Left ventricle myocardium inferior (tissue), 1 donor: ENCODE measurements around the gene RAD18. TPM values are rescaled to one million over a fixed set of nuclear protein-coding genes. Genes with fewer than 3 reads are reported as not detected.

ENCODE experiments used
- DNase-seq: peaks from one replicate; pipeline ENCODE4 v3.0.0-alpha.2; 2020
- H3K27ac ChIP-seq: fragments of 200-600 bp; replicated peaks from 2 replicates; pipeline ENCODE4 v1.8.0; 2021
- H3K27me3 ChIP-seq: fragments of 200-600 bp; 2 replicates; pipeline ENCODE4 v1.8.0; 2021; ENCODE audit warnings: low read depth
- H3K36me3 ChIP-seq: fragments of 200-600 bp; 2 replicates; pipeline ENCODE4 v1.8.0; 2021
- H3K4me1 ChIP-seq: fragments of 200-600 bp; 2 replicates; pipeline ENCODE4 v1.8.0; 2021
- H3K4me3 ChIP-seq: fragments of 200-600 bp; 2 replicates; pipeline ENCODE4 v1.8.0; 2021; ENCODE audit warnings: mild to moderate bottlenecking, moderate library complexity
- H3K9me3 ChIP-seq: fragments of 200-600 bp; replicated peaks from 2 replicates; pipeline ENCODE4 v1.8.0; 2021
- CTCF ChIP-seq: fragments of 200-600 bp; IDR thresholded peaks from 2 replicates; pipeline ENCODE4 v1.8.0; 2021; ENCODE audit warnings: antibody characterized with exemption, mild to moderate bottlenecking, borderline replicate concordance
- intact Hi-C: fragments of 100-400 bp; cut with micrococcal nuclease; formaldehyde crosslinking; loops from one replicate; pipeline ENCODE4 v1.11.0; 2022
- total RNA-seq: library from RNA; stranded (reverse); fragmentation: NEBNext Ultra II Directional; extraction: Animal tissue kit (Norgen Biotek cat#: 25700); gene quantifications from one replicate; pipeline ENCODE4 v1.2.1, GENCODE V29; 2021
- donor health status: DM: no; HTN: yes; CAD: no; lungs with severe emphysema.

Gene RAD18
- total RNA-seq, 1 donor from 2014 or later, result 6.8 TPM

GRCh38 chr3:8882642-8883041, 80.6 kb downstream of the RAD18 start:
- H3K4me1 ChIP-seq, result no peaks in the 10 kb centered on the region
- no peak overlapping the region for H3K27ac ChIP-seq
- no peak for TF ChIP-seq CTCF
- H3K9me3 ChIP-seq, result no peaks in the 10 kb centered on the region
- DNase-seq, result no peak
- peaks cover 11% of the 10 kb centered on the region for H3K36me3 ChIP-seq
- no peaks in the 10 kb centered on the region for H3K27me3 ChIP-seq
- intact Hi-C loops, result no loop called here
- H3K4me3 ChIP-seq, result no peak overlapping the region

- Histone ChIP-seq H3K4me3 (no peak overlapping the region), H3K27ac (no peak overlapping the region), H3K9me3 (no peaks in the 10 kb centered on the region), H3K4me1 (no peaks in the 10 kb centered on the region), H3K36me3 (peaks cover 11% of the 10 kb centered on the region), H3K27me3 (no peaks in the 10 kb centered on the region)
- DNase-seq, result no peak
- no peak for TF ChIP-seq CTCF
- intact Hi-C loops, result no loop called here
Observed at GRCh38 chr3:8882171-8882593, 81.1 kb downstream of the RAD18 start.

- Histone ChIP-seq H3K4me3 (no peak overlapping the region), H3K9me3 (no peaks in the 10 kb centered on the region), H3K36me3 (peaks cover 6% of the 10 kb centered on the region), H3K4me1 (peaks cover 3% of the 10 kb centered on the region), H3K27me3 (no peaks in the 10 kb centered on the region), H3K27ac (no peak overlapping the region)
- TF ChIP-seq CTCF, result no peak
- intact Hi-C loops, result no loop called here
- DNase-seq, result no peak
Observed at GRCh38 chr3:8879347-8879944, 83.8 kb downstream of the RAD18 start.

GRCh38 chr3:8875836-8876235, 87.4 kb downstream of the RAD18 start:
- Histone ChIP-seq H3K27ac (no peak overlapping the region), H3K4me3 (no peak overlapping the region), H3K36me3 (no peaks in the 10 kb centered on the region), H3K9me3 (no peaks in the 10 kb centered on the region), H3K27me3 (no peaks in the 10 kb centered on the region), H3K4me1 (peaks cover 3% of the 10 kb centered on the region)
- intact Hi-C loops, result loop anchor here (2.0 kb wide), 1 partner anchor 47 kb away; no protein-coding TSS in a partner anchor
- no peak for DNase-seq
- no peak for TF ChIP-seq CTCF

- no peak overlapping the region for H3K4me3 ChIP-seq
- TF ChIP-seq CTCF, result no peak
- H3K9me3 ChIP-seq, result no peaks in the 10 kb centered on the region
- intact Hi-C loops, result no loop called here
- no peak for DNase-seq
- H3K27me3 ChIP-seq, result no peaks in the 10 kb centered on the region
- no peaks in the 10 kb centered on the region for H3K36me3 ChIP-seq
- H3K4me1 ChIP-seq, result peaks cover 3% of the 10 kb centered on the region
- H3K27ac ChIP-seq, result no peak overlapping the region
Observed at GRCh38 chr3:8873740-8874139, 89.5 kb downstream of the RAD18 start.
